Activated T-helper 1 cell treated with Interleukin-2 at 50 U/mL for 16 hours (primary cell): ENCODE results near the gene EMC10.

Experiments used
- DNase-seq: peaks from one replicate; pipeline ENCODE4 v3.0.0-alpha.2; 2020; ENCODE audit warnings: low read depth

Gene EMC10

DNA sequence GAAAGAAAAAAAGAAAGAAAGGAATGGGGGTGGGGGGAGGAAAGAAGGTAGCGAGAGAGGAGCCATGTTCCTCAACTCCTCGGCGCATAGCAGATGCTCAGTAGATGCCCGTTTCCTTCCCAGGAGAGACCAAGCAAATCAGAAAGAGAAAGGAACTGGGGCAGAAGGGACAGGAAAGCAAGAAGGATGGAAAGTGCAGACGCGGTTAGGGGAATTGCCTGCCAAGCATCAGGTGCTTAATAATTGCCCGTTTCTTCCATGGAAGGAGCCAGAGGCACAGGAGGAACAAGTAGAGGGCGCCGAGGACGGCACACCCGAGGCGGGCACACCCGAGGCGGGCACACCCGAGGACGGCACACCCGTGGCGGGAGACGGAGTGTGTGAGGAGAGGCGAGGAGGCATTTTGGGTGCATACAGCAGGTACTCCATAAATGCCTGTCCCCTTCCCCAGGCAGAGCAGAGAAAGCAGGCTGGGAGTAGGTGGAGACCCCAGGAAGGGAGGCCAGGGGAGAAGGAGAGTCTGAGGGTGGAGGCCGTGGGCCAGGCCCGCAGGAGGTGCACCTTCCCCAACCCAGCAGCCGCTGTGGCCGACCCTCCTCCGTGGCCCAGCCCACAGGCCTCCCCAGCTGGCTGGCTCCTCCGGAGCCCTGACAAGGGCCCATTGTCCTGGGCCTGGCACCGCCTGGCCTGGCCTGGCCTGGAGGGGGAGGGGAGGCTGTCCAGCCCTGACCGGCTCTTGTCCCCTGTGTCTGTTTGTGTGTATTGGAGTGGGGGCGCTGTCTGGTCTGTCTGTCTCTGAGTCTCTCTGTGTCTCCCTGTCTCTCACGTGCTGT lies 20.1 kb downstream of the EMC10 start:
- no peak for DNase-seq

DNA sequence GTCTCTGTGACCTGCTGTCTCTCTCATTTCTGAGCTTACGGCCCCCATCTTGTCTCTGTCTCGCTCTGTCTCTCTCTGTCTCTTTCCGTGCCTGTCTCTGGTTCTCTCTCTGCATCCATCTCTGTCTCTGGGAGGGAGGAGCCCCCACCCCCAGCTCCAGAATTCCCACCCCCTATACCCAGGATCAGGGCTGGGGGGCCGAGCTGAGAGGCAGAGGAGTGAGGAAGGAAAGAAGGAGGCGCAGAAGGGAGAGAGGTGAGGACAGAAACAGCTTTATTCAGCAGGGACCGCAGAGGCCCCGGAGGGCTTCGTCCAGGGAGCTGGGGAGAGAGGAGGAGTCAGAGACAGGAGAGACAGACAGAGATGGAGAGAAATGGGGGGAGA lies 20.7 kb downstream of the EMC10 start:
- no peak for DNase-seq

DNA sequence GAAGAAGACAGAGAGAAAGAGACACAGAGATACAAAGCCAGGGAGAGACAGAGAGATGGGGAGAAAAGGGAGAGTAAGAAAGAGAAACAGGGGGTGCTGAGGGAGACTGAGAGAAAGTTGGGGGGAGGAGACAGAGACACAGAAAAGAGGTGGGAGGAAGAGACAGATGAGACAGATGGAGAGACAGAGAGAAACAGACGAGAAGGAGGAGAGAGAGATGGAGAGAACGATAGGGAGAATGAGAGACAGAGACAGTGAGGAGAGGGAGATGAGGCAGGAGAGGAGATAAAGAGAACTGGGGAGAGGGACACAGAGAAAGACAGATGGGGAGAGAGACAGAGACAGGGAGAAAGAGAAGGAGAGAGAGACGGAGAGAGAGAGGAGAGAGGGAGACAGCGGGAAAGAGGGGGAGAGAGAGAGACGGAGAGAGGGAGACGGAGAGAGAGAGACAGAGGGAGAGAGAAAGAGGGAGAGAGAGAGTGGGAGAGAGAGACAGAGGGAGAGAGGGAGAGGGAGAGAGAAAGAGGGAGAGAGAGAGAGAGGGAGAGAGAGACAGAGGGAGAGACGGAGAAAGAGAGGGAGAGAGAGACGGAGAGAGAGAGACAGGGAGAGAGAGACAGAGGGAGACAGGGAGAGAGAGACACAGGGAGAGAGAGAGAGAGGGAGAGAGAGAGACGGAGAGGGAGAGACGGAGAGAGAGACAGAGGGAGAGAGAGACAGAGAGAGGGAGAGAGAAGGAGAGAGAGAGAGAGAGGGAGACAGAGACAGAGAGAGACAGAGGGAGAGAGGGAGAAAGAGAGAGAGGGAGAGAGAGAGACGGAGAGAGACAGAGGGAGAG lies 22.1 kb downstream of the EMC10 start:
- no peak for DNase-seq

DNA sequence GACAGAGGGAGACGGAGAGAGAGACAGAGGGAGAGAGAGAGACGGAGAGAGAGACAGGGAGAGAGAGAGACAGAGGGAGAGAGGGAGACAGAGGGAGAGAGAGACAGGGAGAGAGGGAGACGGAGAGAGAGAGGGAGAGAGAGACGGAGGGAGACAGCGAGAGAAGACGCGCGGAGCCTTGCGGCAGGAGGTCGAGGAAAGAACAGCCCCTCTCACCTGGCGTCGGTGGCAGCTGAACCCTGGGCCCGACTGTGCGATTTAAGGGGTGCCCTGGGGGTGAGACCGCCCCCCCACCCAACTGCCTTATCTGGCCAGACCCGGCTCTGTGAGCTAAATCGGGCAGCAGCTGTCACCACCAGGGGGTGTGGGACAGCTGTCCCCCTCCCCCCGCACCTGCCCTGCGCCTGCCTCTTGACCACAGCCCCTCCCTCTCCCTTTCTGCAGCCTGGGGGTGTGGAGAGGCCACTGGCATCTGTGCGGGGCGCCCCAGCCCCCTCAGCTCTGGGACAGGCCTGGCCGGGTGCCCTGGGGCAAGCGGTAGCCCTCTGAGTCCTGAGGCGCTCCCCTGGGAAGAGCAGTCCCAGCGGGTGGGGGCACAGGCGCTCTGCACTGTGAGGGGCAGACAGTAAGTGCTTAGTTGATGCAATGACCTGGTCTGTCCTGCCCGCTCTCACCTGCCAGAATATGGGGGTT lies 23.9 kb downstream of the EMC10 start:
- no peak for DNase-seq

DNA sequence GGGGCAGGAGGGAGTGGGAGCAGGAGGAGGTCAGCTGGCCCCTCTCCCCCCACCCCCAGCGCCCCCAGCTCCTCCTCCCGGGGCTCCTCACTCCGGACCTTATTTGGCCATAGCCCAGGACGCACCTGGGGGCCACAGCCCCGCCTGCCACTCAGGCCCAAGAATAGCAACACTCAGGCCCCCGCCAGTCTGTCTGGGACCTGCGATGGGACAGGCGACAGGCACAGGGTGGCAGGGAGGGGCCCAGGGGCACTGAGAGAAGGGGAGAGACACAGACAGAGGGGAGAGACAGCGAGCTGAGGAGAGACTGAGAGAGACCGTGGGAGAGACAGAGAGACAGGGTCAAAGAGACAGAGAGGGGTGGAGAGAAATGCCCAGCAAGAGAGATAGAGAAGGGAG lies 24.4 kb downstream of the EMC10 start:
- DNase-seq = no peak

DNA sequence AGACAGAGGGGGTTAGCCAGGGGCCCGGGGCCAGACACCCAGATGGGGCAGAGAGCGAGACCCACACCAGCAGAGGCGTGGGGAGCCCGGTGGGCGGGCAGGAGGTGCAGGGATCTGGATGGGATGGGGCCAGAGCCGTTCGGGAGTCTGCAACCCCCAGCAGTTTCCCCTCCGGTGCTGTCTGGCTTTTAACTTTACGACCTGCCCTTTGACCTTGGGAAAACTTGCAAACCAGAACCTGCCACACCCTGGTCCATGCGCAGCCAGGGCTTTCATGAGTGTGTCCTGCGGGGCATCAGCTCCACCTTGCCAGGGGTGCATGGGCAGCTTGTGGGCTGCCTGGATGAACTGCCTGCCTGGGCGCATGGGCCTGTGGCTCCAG lies 24.9 kb downstream of the EMC10 start:
- DNase-seq = no peak

DNA sequence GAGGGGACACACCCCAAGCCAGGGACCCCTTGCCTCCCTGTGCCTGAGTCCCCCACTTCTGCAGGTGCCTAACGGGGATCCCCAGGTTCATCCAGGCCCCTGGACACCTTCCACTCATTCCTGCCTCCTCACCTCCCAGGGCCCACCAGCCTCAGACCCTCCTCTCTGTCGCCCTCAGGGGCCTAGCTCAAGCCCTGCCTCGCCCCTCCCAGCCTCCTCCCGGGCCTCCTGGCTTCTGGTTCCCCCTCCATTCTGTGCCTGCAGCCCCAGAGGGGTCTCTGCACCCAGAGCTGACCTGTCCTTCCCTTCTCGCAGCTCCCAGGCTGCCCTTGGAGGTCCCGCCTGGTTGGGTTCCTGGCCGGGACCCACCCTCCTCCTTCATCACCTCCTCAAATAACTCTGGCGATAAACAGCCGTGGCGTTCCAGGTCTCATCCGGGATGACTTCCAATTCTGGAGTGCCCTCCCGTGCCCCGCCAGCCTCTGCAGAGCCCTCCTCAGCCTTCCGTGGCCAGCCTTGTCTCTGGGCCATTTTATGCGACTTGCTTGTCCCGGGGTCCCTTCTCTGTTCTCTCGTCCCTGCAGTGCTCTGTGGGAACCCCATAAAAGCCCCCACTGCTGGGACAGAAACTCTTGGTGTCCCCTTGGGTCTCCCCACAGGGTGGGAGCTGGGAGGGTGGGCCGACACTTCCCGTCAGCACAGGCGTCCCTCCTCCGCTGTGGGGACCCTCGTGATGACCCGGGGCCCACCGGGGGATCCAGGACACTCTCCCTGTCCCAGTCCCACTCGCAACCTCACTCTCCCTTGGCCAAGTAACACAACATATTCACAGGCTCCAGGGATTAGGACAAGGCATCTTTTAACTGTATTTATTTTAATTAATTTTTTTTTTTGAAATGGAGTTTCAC lies 25.5 kb downstream of the EMC10 start:
- no peak for DNase-seq

DNA sequence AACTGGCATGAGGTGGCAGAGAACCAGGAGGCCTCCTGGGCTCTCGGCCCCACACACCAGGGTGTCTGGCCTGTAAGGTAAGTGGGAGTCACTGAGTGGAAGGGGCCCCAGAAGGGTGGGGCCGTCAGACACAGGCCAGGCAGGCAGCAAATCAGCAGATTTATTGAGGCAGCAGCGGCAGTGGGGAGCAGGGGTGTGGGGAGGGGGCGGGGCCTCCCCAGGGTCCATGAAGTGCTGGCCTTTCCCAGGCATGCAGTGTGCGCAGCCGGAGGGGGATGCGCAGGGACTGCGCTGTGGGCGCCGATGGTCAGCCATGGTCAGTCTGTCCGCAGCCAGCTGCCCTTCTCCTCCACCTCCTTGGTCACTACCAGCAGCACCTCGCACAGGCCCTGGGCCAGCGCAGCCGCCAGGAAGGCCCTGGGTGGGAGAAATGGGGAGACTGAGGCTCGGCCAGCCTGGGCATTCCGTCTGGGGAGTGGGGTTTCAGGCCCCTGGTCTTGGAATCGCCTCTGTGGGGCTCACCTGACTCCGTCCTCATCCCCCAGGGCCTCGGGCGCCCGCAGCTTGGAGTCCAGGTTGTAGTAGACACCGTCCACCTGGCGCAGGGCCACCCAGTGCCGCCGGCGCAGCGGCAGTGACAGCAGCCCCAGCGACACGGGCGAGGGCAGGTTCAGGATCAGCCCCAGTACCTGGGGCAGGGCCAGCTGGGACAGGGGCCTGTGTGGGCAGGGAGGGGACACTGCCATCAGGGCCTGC lies 29.7 kb downstream of the EMC10 start:
- no peak for DNase-seq

DNA sequence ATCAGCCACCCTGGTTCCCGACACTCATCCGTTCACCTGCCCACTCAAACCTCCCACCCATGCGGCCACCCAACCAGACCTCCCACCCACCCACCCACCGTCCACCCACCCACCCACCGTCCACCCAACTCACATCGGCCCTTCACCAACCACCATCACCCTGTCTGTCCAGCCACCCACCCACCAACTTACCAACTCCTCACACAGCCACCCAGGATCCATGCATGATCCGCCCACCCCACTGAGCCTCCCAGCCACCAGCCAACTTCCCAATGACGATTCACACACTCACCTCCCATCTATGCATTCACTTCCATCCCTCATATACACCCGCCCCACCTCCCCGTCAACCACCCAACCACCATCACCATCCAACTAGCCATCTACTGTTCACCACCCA lies 30.4 kb downstream of the EMC10 start:
- DNase-seq = no peak

DNA sequence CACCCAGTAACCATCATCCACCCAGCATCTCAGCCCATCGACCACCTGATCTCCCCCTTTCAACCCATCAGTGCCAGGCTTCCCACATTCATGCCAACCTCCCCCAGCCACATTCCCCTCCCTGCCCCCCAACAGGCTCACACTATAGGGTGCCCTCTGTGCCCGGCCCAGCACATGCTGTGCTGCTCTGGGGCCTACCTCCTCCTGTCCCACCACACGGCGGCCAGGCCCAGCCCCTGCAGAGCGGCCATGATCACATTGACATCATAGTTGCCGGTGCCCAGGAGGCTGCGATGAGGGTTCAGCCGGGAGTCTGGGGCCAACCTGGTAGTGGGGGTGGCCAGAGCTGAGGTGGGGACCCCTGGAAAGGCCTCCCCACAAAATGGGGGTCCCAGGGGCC lies 31.1 kb downstream of the EMC10 start:
- no peak for DNase-seq

DNA sequence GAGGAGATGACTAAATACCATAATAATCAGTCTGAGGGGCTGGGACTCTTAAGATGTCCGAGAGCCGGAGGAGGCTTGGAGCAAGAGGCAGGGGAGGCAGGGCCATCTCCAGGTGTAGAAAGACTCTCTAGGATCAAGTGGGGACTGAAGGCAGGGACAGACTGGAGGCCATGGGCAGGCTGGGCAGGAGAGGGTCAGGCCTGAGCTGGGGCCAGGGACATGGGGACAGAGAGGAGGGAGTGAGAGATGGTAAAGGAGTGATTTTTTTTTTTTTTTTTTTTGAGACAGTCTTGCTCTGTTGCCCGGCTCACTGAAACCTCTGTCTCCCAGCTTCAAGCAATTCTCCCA lies 32.5 kb downstream of the EMC10 start:
- DNase-seq = no peak

DNA sequence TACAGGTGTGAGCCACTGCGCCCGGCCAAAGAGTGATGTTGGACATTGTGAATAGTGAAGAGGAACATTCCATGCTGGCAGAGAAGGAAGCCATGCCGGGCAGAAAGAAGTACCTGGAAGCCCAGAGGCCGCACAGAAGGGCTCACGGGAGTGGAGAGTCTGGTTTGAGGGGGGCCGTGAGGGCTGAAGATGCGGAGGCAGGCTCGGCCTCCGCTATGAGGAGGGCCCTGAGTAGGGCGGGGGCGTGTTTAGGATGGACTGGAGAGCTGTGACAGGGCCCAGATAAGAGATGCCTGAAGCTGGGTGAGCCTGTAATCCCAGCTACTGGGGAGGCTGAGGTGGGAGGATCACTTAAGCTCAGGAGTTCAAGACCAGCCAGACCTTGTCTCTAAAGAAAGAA lies 33.1 kb downstream of the EMC10 start:
- DNase-seq = no peak

DNA sequence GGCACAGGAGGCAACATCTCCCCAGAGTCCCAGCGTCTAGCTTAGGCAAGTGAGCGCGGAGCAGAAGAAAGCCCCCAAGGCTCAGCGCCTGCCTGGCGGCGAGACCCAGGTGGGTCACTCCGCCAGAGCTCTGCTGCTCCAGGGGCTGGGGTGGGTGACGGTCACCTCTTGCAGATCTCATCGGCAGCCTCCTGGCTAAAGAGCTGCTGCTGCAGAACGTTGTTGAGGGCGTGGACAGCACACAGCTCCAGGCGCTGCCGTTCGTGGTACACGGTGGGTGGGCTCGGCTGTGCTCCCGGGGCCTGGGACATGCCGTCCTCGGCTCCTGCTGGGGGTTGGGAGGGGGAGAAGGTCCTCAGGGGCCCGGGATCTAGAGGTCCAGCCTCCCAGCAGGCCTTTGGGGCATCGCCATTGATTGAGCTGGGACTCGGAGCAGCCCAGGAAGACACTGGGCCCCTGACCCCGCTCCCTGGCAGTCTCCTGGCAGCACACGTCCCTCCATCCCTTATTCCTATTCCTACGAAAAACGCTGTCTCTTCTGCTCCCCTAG lies 33.9 kb downstream of the EMC10 start:
- DNase-seq = no peak

DNA sequence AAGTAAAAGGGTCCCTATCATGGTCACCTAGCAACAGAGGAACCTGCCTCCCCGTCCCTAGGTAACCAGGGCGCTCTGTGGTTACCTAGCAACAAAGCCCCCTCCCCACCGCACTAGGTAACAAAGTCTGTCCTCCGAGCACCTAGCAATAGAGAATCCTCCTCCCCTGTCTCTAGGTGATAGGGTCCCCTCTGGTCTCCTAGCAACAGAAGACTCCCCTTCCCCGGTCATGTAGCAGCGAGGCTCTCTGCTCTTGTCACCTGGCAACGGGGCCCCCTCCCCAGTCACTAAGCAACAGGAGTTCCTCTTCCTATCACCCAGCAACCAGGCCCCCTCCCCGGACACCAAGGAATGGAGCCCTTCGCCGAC lies 34.4 kb downstream of the EMC10 start:
- no peak for DNase-seq

DNA sequence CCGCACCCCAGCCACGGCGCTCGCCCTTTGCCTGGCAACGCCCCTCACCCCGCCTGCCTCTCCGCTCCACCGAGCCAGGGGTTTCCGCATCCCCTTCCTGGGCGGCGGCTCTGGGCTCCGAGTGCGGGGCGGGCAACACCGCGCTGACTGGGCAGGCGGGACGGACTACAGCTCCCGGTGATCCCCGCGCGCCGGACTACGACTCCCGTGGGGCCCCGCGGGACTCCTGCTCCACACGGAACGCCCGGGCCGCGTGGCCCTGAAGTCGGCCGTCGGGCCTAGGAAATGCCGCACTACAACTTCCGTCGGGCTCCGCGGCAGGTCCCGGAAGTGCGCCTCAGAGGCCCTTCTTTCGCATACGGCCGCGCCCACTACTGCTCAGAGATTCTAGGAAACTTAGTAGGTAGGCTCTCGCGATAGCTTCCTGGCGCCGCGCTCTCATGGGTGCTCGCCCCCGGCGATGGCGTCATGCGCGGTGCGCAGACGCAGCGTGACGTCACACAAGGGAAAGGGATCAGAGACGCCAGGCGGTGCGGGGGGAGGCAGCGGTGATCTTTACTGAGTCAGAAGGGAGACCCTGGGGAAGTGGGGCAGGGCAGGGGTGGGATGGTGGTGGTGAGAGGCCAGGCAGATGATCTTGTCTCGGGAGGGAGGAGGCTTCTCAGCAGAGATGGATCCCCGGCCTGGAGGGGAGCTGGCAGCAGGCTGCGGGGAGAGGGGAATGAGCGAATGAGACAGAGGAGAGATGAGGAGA lies 34.9 kb downstream of the EMC10 start, which contains the start of gene JOSD2:
Gene JOSD2, minus strand, starts transcription at position 123 of the 754 bp plus-strand sequence. CDS start 760 bp downstream, outside the sequence.
- DNase-seq = peak; percentile 95

DNA sequence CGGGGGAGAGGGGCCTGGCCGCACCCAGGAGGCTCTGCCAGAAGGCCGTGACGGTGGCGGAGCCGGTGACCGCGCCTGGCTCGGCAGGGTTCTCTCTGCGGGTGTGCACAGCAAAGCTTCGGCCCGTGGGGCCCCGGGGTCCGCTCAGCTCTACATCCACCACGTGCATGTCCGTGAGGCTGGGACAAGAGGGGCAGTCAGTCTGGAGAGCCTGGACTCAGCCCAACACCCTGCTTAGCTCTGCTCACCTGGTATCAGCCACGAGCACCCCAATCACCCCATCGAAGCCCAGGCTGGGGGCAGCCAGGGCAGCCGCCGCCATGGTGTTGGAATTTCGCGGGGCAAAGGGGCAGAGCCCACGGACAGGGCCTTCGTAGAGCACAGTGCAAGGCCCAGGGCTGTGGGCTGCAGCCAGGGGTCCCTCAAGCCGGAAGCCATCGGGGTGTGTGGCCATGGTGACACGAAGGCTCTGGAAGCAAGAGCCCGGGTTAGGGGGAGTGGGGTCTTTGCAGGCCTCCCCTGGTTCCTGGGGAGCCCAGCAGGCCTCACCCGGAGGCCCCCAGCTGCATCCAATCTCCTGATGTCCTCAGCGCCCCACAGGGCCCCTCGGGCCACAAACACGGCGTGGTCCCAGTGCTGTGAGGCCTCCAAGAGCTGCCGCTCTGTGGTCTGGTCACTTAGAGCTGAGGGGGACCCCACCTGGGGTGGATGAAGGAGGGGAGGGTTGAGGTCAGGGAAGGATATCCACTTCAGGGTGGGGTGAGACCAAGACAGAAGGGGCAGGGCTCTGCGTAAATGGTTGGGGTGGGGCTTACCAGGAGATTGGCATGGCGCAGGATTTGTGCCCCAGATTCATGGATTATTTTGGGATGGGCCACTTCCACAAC lies 36.0 kb downstream of the EMC10 start:
- no peak for DNase-seq

DNA sequence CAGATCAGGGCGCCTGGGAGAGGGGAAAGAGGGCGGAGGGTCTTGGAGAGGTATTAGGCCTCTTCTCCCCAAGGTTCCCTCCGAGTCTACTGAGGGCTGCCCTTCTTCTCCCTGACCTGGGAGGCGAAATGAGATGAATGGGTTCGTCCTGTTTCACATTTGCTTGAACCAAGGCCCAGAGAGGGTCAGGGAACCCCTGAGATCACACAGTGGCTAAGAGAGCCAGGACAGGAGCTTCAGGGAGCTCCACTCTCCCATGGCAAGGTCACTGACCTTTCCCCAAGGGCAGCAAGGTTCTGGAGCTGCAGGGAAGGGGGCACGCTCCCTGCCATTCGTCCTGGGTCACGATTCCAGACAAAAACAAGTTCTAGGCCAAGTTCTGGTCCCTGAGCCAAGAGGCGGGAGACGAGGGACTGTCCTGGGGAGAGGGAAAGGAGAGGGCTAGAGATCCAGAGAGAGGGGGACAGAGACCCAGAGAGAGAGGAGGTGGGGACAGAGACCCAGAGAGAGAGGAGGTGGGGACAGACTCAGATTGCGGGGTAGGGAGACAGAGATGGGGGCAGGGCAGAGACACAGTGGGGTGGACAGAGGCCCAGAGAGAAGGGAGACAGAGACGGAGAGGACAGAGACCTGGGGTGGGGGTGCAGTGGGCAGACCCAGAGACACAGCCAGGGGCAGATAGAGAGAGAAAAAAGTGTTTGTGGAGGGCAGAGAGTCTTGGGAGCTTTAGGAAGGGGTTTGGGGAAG lies 36.9 kb downstream of the EMC10 start:
- no peak for DNase-seq

DNA sequence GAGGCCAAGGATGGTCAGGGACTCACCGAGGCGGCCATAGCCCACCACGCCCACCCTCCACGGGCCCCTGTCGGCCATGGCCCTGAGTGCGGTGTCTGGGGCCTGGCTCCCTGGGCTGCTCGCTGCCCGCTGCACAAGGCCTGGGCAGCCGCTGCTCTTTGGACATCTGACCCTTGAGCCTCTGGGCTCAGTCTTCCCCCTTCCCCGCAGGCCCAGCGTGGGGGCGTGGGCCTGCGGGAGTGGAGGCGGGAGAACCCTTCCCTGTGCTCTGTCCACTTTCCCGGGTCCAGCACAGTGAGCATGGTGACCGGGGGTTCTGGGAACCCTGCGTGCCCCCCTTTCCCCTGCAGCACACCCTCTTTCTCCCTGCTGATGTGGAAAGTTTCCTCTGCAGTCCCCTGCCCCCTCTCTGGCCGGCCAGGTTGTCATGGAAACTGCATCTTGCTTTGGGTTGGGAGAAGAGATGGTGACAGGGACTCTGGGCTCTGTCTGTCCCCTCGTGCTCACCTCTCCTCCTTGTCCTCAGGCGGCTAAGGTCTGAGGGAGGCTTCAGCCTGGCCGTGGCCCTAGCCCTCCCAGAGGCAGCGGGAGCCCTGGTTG lies 37.5 kb downstream of the EMC10 start, which contains the start of gene ASPDH:
Gene ASPDH, minus strand, starts transcription at position 168 of the 600 bp plus-strand sequence. Its CDS starts 90 bp downstream, at position 78.
- no peak for DNase-seq
